ENCODE data around the gene SLC9B1. TPM values are rescaled to one million over a fixed set of nuclear protein-coding genes. Genes with fewer than 3 reads are reported as not detected.

Gene SLC9B1, protein sequence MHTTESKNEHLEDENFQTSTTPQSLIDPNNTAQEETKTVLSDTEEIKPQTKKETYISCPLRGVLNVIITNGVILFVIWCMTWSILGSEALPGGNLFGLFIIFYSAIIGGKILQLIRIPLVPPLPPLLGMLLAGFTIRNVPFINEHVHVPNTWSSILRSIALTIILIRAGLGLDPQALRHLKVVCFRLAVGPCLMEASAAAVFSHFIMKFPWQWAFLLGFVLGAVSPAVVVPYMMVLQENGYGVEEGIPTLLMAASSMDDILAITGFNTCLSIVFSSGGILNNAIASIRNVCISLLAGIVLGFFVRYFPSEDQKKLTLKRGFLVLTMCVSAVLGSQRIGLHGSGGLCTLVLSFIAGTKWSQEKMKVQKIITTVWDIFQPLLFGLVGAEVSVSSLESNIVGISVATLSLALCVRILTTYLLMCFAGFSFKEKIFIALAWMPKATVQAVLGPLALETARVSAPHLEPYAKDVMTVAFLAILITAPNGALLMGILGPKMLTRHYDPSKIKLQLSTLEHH
- total RNA-seq (2016; rRNA removed; fragmentation: Illumina TruSeq; extraction: Trizol), result 0.20 TPM in 1 of 2 replicates, not detected in the other
- total RNA-seq (2016; cell fraction: cytosol; rRNA removed; fragmentation: Illumina TruSeq; extraction: Trizol; ENCODE audit: low read depth), result 0.71 and 0.81 TPM in 2 replicates
- total RNA-seq (2016; cell fraction: insoluble cytoplasmic fraction; rRNA removed; fragmentation: Illumina TruSeq; extraction: Trizol), result 0.28 TPM in 1 of 2 replicates, not detected in the other
- total RNA-seq (2016; cell fraction: membrane; rRNA removed; fragmentation: Illumina TruSeq; extraction: Trizol), result 0.24 and 0.31 TPM in 2 replicates
- total RNA-seq (2016; cell fraction: nucleus; rRNA removed; fragmentation: Illumina TruSeq; extraction: Trizol), result 0.53 TPM in 1 of 2 replicates, not detected in the other
- 0.17 and 0.18 TPM in 2 replicates for polyA plus RNA-seq (2011; rRNA removed)
- polyA plus RNA-seq (2011; cell fraction: cytosol; rRNA removed), result 0.13 and 0.45 TPM in 2 replicates
- 0.43 TPM in 1 of 2 replicates, not detected in the other for polyA plus RNA-seq (2011; cell fraction: nucleus; rRNA removed)
- polyA plus RNA-seq (2012), result 0.29 and 1.1 TPM in 2 replicates
- polyA plus RNA-seq (2016; cell fraction: cytosol; fragmentation: Illumina TruSeq; extraction: Trizol; ENCODE audit: low read depth), result 0.20 TPM in 1 of 2 replicates, not detected in the other
- not detected in 2 replicates for polyA plus RNA-seq (2016; cell fraction: insoluble cytoplasmic fraction; fragmentation: Illumina TruSeq; extraction: Trizol; ENCODE audit: low read depth)
- not detected in 2 replicates for polyA plus RNA-seq (2016; cell fraction: membrane; fragmentation: Illumina TruSeq; extraction: Trizol; ENCODE audit: low read depth)
- not detected in 2 replicates for polyA plus RNA-seq (2016; cell fraction: nucleus; fragmentation: Illumina TruSeq; extraction: Trizol; ENCODE audit: insufficient read depth, low read depth)
- 0.12 TPM in 1 of 2 replicates, not detected in the other for polyA minus RNA-seq (2011; rRNA and poly(A)+ RNA removed; ENCODE audit: low replicate concordance)
- polyA minus RNA-seq (2011; cell fraction: cytosol; rRNA and poly(A)+ RNA removed), result 1.1 TPM in 1 of 2 replicates, not detected in the other
- 2.6 and 4.0 TPM in 2 replicates for polyA minus RNA-seq (2011; cell fraction: nucleus; rRNA and poly(A)+ RNA removed)
- percentile 29 among the genes with signal in this experiment for Bru-seq, nascent RNA
- percentile 35 among the genes with signal in this experiment for BruChase-seq, experiment 1, labeled RNA remaining after a 6-hour chase
- BruChase-seq, experiment 2, labeled RNA remaining after a 2-hour chase, result percentile 37 among the genes with signal in this experiment
- long read RNA-seq, experiment 1, result 0 reads
- long read RNA-seq, experiment 2, result 0 reads

DNA sequence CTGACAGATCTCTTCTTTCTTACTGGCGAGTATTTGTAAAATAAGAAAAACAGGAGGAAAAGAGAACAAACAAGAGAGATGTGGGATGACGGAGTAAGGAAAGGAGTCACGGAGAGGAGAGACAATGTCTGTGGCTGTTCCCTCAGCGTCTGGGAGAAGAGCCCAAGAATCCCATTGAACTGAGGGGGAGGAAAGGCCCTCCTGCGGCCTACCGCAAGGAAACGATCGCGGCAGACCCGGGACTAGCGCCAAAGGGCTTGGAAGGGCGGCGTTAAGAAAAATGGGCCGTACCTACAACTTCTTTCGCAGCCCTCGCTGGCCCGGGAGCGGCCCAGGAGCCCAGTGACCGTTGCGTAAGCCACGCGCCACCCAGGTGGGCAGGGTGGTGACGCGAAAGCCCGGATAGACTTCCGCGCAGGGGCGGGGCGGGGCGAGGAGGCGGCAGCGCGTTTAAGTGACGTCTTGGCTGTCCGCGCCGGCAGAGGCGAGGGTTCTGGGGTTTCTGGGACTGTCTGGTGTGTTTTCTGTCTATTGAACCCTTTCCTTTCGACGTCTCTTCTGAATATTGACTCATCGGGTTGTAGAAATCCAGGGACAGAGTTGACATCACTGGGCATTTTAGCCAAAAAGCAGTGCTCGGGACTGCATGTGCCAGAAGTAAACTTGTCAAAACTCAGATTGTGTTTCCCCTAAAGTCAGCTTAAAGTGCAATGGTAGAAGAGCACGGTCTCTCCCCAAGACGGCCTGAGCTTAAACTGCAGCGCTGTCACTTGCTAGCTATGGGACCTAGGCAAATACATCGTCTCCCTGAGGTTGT lies at the start of gene SLC9B1:
SLC9B1 (minus strand) TSS at position 398 of the 817 bp plus-strand sequence. CDS start 27,994 bp downstream, outside the sequence.
- ChIA-PET CTCF (ENCODE audit: low intra/inter-chr PET ratio, low total read pairs) (no interaction called here), POLR2A (interaction anchor here (1.0 kb wide), 1 partner anchor 192 kb away, joined by 5 read pairs; the partner anchor contains the start of gene UBE2D3)
- TSS peak; percentile 96 for BruUV-seq (replicated peaks)
- ATAC-seq, result peak; percentile 96
- in situ Hi-C loops (cut with HindIII; ENCODE audit: extremely low pct_ligation_motif_present, low pct_unique_long_range_greater_than_20kb) (loop anchor here (10.0 kb wide), 1 partner anchor 585 kb away; no protein-coding TSS in a partner anchor), intact Hi-C loops (cut with micrococcal nuclease; ENCODE audit: unreplicated experiment) (loop anchor here (2.0 to 5.0 kb wide), 2 partner anchors 193 to 517 kb away; partner anchors contain the start of genes NFKB1 and UBE2D3)
- Histone ChIP-seq H3K27ac (ENCODE audit: extremely low read length, insufficient read depth, low read length) (peak within 1 kb of the TSS; percentile 79), H3K4me2 (ENCODE audit: low read depth, low read length) (peak within 1 kb of the TSS; percentile 88), H2AFZ (ENCODE audit: low read length) (peak within 1 kb of the TSS; percentile 93), H4K20me1 (ENCODE audit: insufficient read depth, low read length) (no peaks in the 10 kb centered on the region), H3K9me3 (ENCODE audit: low read length) (no peaks in the 10 kb centered on the region), H3K79me2 (ENCODE audit: insufficient read depth, low read length) (no peaks in the 10 kb centered on the region), H3K27me3 (ENCODE audit: control insufficient read depth in 1 of 2, insufficient read depth in 2 of 2, low read length in 2 of 2) (no peaks in the 10 kb centered on the region; a peak in 1 of 5 replicates), H3K36me3 (replicated peaks in 1 of 2; ENCODE audit: control insufficient read depth in 1 of 2, insufficient read depth in 2 of 2, low read length in 2 of 2) (no peaks in the 10 kb centered on the region), H3K9ac (ENCODE audit: insufficient read depth, low read depth, low read length) (peak within 1 kb of the TSS; percentile 87), H3K4me3 (replicated peaks in 1 of 3; ENCODE audit: insufficient read depth in 1 of 3, low read depth in 2 of 3, low read length in 3 of 3) (peak within 1 kb of the TSS; percentile 68 to 81 (median 76)), H3K4me1 (ENCODE audit: insufficient read depth, low read length) (peaks cover 11% of the 10 kb centered on the region)
- peak; percentile 77 for DNase-seq (ENCODE audit: low spot score)
- FAIRE-seq, result peak; percentile 26
- WGBS (ENCODE audit: low lambda C conversion rate), result 17% methylated on average over 21 of the region's 46 CpGs
- no peak for TF ChIP-seq SSRP1 (CRISPR knock-in tag; IDR thresholded peaks at IDR 0.05)
- TF ChIP-seq, protein P1, sequence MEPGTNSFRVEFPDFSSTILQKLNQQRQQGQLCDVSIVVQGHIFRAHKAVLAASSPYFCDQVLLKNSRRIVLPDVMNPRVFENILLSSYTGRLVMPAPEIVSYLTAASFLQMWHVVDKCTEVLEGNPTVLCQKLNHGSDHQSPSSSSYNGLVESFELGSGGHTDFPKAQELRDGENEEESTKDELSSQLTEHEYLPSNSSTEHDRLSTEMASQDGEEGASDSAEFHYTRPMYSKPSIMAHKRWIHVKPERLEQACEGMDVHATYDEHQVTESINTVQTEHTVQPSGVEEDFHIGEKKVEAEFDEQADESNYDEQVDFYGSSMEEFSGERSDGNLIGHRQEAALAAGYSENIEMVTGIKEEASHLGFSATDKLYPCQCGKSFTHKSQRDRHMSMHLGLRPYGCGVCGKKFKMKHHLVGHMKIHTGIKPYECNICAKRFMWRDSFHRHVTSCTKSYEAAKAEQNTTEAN (CRISPR knock-in tag; conservative IDR thresholded peaks at IDR 0.05), result peak; percentile 83
- no peak for TF ChIP-seq NBN (conservative IDR thresholded peaks at IDR 0.05)
- TF ChIP-seq, protein P2, sequence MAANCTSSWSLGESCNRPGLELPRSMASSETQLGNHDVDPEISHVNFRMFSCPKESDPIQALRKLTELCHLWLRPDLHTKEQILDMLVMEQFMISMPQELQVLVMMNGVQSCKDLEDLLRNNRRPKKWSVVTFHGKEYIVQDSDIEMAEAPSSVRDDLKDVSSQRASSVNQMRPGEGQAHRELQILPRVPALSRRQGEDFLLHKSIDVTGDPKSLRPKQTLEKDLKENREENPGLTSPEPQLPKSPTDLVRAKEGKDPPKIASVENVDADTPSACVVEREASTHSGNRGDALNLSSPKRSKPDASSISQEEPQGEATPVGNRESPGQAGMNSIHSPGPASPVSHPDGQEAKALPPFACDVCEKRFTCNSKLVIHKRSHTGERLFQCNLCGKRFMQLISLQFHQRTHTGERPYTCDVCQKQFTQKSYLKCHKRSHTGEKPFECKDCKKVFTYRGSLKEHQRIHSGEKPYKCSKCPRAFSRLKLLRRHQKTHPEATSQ (CRISPR knock-in tag; IDR thresholded peaks at IDR 0.05; ENCODE audit: borderline replicate concordance), result peak; percentile 63; the same call in 1 of the 2 replicates
- TF ChIP-seq IRF2 (CRISPR knock-in tag; IDR thresholded peaks at IDR 0.05), result peak; percentile 80
- TF ChIP-seq TP53 (CRISPR knock-in tag; conservative IDR thresholded peaks at IDR 0.05), result no peak
- TF ChIP-seq KMT2A (CRISPR knock-in tag; IDR thresholded peaks at IDR 0.05), result peak; percentile 59; the same call in 1 of the 2 replicates
- TF ChIP-seq ZNF10 (CRISPR knock-in tag; IDR thresholded peaks at IDR 0.05; ENCODE audit: borderline replicate concordance, low read depth), result no peak
- TF ChIP-seq ZNF678 (CRISPR knock-in tag; IDR thresholded peaks at IDR 0.05), result no peak
- TF ChIP-seq PLRG1 (conservative IDR thresholded peaks at IDR 0.05), result no peak
